Testis (tissue), 2 donors: ENCODE measurements around the gene CAMTA1.

ENCODE experiments used
- CTCF ChIP-seq, 3 experiments: fragments of 450-650 bp in 2 of 3; fragments of 200-600 bp in 1 of 3; sonication (generic) in 1 of 3; IDR thresholded peaks; one replicate each; pipeline ENCODE4 v1.5.1; 2016 to 2019; ENCODE audit warnings: antibody characterized with exemption in 3 of 3, mild to moderate bottlenecking in 2 of 3, moderate library complexity in 1 of 3
- POLR2A ChIP-seq: fragments of 450-650 bp; IDR thresholded peaks from one replicate; pipeline ENCODE4 v1.6.1; 2017; ENCODE audit warnings: antibody characterized with exemption, mild to moderate bottlenecking, moderate library complexity

- no peak for TF ChIP-seq POLR2A
- TF ChIP-seq CTCF (IDR thresholded peaks at IDR 0.05): no peak
Measured at GRCh38 chr1:7551442-7551841, 766.2 kb downstream of the CAMTA1 start.
